Measurements from ENCODE around the gene FTCD.
"Not testable (repeated sequence)": the region's sequence is repeated elsewhere in the genome, so short reads cannot be mapped to it uniquely, and the experiment has no call there.

FTCD gene, protein sequence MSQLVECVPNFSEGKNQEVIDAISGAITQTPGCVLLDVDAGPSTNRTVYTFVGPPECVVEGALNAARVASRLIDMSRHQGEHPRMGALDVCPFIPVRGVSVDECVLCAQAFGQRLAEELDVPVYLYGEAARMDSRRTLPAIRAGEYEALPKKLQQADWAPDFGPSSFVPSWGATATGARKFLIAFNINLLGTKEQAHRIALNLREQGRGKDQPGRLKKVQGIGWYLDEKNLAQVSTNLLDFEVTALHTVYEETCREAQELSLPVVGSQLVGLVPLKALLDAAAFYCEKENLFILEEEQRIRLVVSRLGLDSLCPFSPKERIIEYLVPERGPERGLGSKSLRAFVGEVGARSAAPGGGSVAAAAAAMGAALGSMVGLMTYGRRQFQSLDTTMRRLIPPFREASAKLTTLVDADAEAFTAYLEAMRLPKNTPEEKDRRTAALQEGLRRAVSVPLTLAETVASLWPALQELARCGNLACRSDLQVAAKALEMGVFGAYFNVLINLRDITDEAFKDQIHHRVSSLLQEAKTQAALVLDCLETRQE

DNA sequence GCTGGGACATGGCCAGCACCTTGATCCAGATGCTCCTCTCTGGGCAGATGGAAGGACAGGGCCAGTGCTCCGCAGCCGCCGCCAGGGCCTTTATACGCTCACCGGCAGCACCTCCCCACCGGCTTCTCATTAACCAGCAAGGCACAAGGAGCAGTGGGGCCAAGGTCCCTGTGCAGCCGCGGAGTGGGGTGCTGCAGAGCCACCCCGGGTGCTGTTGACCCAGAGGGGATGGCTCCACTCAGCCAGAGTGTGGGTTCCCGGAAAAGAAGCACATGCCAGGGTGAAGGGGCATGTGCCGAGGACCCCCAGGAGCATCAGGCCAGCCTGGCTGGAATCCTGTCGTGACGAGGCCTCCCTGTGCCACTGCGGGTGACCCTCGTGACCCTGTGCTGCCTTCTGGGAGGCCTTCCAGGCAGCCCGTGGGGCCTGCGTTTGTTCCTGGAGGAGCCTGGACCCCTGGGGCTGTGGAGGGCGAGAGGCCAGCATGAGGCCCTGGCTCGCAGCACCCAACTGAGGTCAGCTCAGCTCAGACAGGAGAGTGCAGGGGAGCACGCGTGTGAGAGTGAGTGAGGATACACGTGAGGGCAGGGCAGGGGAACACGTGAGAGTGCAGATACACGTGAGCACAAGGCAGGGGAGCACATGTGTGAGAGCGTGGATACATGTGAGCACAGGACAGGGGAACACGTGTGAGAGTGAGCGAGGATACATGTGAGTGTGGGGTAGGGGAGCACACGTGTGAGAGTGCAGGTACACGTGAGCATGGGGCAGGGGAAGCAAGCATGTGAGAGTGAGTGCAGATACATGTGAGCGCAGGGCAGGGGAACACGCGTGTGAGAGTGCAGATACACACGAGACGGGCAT is at the start of gene FTCD:
FTCD (minus strand) TSS at position 66 of the 864 bp plus-strand sequence; CDS start at position 10, 56 bp downstream.
- DNase-seq (ENCODE audit: low read depth in 4 of 4, low spot score in 1 of 4) = no peak

DNA sequence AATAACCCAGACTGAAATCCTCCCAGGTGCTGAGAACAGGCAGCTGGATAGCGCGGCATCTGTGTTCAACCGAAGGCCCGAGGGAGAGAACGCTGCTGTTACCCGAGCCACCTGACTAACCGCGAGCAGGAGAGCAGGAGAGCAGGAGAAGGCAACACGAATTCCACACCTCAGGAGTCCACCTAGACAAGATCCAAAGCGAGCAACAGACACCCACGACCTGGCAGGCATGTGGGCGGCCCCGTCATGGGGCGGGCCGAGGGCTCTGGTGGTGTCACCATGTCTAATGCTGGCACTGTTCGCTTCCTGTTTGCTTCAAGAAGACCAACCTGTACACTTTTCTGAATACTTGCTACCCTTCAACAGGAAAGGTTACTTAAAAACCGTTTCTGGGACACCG is 49.8 kb upstream of the FTCD start:
- no peak for DNase-seq (ENCODE audit: low read depth in 4 of 4, low spot score in 1 of 4)

DNA sequence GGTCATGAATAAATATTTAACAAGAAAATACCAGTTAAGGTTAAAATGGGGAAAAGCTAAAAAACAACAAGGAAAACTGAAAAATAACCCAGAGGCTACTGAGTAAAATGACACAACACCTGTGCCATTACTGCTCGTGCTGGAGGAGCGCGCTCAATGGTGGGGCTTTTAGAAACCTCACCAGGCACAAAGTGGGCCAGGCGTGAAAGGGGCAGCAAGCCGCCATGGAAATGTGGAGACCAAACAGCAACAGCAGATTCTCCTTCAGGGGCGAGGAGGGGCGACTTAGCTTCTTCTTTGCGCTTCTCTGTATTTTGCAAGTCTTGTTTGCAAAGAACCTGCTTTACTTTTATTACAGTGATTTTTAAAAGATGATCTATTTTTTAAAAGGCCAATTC is 47.8 kb upstream of the FTCD start:
- DNase-seq (ENCODE audit: low read depth in 4 of 4, low spot score in 1 of 4) = no peak

DNA sequence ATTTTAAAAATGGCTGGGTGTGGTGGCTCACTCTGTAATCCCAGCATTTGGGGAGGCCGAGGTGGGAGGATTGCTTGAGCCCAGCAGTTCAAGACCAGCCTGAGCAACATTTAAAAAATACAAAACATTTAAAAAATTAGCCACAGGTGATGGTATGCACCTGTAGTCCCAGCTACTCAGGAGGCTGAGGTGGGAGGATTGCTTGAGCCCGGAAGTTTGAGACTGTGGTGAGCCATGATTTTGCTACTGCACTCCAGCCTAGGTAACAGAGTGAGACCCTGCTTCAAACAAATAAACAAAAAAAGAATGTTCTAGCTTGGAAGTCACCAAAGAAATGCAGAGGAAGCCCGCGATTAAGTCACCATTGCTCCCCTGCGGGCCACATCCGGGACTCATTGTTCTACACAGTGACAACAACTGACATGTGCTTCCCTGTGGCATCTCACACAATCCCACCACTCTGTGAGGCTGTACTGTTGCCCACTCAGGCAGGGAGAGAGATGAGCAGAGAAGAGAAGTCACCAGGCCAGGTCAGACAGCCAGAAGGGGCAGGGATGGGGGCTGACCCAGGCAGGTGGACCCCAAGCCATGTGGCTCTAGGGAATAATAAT is 47.3 kb upstream of the FTCD start:
- DNase-seq (ENCODE audit: low read depth in 4 of 4, low spot score in 1 of 4) = no peak

DNA sequence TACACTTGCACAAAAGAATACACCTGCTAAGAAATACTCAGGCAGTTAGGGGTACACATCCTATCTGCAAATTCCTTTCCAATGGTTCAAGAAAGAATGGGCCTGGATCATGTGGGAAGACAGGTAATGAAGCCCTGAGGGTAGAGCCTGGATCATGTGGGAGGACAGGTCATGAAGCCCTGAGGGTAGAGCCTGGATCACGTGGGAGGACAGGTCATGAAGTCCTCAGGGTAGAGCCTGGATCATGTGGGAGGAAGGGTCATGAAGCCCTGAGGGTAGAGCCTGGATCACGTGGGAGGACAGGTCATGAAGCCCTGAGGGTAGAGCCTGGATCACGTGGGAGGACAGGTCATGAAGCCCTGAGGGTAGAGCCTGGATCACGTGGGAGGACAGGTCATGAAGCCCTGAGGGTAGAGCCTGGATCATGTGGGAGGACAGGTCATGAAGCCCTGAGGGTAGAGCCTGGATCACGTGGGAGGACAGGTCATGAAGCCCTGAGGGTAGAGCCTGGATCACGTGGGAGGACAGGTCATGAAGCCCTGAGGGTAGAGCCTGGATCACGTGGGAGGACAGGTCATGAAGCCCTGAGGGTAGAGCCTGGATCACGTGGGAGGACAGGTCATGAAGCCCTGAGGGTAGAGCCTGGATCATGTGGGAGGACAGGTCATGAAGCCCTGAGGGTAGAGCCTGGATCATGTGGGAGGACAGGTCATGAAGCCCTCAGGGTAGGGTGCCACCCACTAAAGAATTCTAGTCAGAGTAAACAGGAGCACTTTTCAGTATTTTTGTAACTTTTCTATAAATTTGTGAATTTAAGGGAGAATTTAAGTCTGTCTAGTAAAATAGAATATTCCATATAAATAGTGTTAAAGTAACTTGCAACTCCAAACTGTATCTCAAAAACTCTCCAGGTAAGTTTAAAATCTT is 45.8 kb upstream of the FTCD start:
- not testable (repeated sequence) for DNase-seq (ENCODE audit: low read depth in 4 of 4, low spot score in 1 of 4)

DNA sequence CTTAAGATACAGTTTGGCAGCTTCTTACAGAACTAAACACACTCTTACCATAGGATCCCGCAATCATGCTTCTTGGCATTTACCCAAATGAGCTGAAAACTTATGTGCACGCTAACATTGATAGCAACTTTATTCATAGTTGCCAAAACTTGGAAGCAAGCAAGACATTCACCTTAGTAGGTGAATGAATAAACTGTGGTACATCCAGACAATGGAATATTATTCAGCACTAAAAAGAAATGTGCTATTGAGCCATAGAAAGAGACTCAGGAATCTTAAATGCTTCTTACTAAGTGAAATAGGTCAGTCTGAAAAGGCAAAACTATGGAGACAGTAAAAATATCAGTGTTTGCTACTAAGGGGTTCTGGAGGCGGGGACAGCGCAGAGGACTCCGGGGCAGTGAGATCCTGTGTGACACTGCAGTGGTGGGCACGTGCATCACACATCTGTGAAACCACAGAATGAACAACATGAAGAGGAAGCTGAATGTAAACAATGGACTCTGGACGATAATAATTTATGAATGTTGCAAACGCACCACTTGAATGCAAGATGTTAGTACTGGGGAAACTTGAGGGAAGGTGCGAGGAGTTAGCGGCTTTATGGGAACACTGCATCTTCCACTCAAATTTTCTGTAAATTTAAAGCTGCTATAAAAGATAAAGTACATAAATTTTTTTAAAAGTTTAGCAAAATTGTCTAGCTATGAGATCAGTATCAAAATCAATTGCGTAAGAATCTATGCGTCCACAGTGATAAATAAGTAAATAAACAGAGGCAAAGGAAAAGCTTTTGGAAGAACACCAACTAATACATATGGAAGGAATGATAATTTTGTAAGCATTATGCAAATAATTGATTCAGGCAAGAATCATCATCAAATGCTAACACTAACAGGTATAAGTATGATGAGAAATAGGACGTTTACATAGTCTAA is 44.3 kb upstream of the FTCD start:
- DNase-seq (ENCODE audit: low read depth in 4 of 4, low spot score in 1 of 4) = no peak

DNA sequence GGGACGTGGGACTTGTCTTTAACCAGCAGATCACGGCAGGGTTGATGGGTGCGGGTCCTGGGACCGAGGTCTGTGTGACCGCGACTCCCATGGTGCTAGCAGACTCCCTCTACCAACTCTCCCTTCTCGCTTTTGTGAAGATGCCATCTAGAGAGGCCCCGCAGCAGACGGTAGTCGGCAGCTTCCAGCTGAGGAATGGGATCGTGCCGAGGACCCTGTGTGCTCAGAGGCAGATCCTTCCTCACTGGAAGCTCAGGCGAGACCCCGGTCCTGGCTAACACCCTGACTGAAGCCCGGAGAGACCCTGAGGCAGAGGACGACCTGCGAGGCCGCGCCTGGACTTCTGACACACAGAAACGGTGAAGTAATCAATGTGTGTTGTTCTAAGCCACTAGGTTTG is 41.4 kb upstream of the FTCD start:
- DNase-seq (ENCODE audit: low read depth in 4 of 4, low spot score in 1 of 4) = no peak

DNA sequence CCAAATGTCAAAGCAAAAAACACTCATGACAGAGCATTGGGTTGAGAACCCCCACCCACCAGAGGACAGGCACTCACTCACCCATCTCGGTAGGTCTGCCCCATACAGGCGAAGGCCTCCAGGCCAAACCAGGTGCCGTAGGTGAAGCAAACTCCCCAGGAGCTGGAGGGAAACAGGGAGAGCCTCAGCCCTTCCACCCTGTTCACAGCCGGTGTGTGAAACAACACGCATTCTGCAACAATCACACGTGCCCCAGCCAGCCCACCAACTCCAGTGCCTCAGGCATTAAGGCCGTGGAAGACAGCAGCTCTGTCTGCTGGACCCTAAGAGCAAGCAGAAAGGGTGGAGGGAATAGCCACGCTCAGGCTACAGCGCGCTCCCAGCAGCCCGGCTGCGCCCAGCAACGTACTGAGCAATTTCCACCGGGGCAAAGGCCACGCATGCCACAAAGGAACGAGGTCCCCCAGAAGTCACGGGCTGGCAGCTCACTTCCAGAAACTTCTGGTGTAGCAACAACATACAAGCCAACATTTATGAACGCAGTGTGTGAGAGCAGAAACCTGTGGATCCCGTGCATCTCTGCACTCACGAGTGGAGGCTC is 40.3 kb upstream of the FTCD start:
- no peak for DNase-seq (ENCODE audit: low read depth in 4 of 4, low spot score in 1 of 4)

DNA sequence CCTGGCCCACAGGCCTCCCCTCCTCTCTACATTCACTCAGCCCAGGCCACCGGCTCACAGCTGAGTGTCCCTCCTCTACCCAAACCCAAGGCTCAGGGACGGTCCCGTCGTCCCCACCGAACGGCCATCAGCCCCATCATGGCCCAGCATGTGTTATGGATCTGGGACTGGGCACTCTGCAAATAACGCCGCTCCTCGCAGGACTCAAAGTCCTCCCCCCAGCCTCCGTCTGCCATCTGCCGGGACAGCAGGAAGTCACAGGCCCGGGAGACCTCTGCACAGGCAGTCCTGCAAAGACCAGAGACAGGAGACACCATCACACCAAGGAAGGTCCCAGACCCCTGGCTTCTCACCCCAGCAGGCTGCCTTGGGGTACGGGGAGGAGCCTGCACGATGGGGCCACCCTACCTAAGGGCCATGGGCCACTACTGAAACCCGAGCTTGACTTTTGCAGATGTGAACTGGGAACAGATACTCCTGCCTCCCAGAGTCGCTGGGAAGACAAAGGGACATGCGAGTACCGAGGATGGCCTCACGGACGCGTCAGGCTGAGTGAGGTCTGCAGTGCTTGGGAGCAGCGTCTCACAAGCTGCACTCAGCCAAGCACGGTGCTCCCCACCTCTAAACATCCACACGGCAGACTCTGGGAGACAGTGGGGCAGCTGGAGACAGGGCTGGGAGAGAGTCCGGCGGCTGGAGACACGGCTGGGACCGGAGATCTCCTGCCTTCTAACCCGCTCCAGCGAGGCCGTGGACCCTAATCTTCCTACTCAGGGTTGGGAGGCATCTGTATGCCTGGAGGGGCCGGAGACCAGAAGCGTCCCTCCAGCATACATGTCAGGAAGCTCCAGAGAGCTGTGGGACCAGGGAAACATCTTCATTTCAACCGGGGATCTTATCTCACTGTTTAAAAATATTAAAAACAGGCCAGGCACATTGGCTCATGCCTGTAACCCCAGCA is 39.3 kb upstream of the FTCD start:
- DNase-seq (ENCODE audit: low read depth in 4 of 4, low spot score in 1 of 4) = no peak

DNA sequence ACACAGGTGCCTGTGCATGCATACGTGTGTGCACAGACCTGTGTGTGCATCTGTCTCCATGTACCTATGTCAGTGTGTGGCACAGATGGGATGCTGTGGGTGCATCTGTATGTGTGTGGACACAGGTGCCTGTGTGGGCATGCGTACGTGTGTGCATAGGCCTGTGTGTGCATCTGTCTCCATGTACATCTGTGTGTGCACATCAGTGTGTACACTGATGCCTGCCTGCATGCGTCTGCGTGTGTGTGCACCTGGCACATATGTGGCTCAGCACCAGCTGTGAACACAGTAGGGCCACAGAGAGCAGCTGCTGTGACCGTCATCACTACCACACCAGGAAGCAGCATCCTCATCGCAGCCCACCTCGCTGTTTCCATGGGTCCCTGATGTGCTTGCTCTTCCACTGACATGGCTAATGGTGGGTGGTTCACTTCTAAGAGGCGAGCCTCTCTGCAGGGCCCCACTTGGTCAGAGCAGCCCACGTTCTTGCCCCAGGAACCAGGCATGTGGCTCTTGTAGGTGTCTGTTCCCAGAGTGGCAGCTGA is 38.5 kb upstream of the FTCD start:
- DNase-seq (ENCODE audit: low read depth in 4 of 4, low spot score in 1 of 4) = no peak

DNA sequence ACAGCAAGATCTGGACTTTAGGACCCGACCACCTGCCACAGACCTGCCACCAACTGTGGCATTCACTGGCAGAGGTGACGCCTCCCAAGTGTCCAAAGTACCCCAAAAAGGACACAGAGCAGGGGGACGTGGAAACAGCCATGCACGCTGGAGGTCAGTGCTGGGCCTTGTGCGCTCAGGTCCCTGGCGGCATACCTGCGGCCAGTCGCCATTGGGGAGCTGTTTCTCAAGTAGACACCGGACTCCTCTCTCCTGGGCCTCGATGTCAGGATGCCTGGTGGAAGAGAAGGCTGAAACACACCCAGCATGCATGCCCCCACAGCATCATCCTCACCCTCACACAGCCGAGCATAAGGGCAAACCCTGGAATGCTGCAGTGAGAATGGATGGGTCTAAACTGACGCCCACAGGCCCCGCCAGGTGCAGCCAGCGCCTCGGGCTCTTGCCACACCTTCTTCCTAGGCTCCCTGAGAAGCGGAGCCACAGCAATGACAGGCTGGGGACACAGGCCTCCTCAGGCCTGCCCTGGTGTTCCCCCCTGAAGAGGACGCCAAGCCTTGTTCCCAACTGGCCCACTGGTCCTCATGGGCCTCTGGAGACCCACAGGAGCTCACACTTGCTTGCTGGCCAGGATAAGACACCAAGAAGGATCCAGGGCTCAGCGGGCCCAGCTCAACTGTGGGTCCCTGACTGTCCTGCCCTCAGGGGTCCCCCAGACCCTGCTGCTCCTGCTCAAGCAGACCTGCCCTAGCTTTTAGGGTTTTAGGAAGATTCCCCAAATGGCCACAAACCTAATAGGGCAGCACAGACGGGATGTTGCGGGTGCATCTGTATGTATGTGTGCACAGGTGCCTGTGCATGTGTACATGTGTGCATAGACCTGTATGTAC is 36.6 kb upstream of the FTCD start:
- DNase-seq (ENCODE audit: low read depth in 4 of 4, low spot score in 1 of 4) = no peak

DNA sequence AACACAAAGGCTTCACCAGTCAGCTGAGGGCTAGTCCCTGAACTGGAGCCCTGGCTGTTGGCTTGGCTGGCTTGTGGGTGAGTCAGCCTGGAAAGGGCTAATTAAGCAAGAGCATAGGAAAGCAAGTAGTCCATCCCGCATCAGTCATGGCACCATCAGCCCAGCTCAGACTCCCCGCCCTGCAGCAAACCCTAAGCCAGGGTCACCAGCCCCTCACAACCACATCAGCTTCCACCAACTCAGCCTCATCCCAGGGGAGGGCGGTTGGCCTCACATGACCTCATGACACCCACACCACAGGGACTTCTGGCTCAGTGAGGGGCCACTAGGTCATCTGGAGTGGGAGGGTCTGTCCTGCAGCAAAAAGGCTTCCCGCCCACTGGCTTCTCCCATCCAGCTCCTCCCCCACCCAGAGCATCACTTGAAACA is 35.9 kb upstream of the FTCD start:
- no peak for DNase-seq (ENCODE audit: low read depth in 4 of 4, low spot score in 1 of 4)

DNA sequence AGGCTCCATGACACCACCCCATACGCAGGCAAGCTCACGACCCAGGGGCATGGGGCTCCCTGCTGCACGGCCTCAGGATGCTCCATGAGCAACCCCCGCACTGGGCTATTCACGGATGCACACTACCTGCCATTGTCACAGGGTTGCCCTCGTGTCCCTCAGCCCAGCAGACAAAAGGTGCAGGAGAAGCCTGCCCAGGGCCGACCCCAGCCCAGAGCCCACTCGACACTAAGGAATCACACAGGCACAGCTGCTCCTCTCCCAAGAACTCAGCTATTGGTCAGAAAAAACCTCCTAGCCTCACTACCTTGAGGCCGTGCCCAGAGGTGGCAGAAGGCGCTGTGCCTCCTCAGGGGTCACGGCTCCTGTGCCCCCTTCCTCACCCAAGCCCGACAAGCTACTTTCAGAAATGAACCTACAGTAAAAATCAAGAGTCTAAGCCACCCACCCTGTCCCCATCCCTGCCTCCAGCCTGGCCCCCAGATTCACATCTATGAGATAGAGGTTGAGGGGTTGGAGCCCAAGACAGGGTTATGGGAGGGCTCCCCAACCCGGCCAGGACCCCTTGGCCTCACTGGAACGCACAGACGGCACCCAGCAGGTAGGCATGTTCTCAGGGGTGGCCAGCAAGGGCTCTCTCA is 35.2 kb upstream of the FTCD start:
- DNase-seq (ENCODE audit: low read depth in 4 of 4, low spot score in 1 of 4) = no peak

DNA sequence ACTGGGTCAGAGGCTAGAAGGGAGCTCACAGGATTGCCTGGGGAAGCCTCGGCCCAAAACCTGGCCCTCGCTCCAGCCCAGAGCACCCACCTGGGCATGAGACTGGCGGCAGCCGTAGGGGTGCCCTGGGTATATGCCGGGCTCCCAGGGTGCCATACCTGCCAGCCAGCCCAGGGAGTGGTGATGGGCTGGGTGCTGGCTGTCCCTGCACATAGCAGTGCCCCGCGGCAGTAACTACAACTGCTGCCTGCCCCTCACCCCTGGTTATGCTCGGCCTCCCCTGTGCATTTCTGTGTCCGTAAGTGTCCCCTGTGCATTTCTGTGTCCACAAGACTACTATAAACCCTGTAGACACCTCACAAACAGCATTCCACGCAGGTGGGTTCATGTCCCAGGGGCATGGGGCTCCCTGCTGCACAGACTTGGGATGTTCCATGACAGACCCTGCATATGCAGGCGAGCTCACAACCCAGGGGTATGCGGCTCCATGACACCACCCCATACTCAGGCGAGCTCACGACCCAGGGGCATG is 34.6 kb upstream of the FTCD start:
- no peak for DNase-seq (ENCODE audit: low read depth in 4 of 4, low spot score in 1 of 4)

DNA sequence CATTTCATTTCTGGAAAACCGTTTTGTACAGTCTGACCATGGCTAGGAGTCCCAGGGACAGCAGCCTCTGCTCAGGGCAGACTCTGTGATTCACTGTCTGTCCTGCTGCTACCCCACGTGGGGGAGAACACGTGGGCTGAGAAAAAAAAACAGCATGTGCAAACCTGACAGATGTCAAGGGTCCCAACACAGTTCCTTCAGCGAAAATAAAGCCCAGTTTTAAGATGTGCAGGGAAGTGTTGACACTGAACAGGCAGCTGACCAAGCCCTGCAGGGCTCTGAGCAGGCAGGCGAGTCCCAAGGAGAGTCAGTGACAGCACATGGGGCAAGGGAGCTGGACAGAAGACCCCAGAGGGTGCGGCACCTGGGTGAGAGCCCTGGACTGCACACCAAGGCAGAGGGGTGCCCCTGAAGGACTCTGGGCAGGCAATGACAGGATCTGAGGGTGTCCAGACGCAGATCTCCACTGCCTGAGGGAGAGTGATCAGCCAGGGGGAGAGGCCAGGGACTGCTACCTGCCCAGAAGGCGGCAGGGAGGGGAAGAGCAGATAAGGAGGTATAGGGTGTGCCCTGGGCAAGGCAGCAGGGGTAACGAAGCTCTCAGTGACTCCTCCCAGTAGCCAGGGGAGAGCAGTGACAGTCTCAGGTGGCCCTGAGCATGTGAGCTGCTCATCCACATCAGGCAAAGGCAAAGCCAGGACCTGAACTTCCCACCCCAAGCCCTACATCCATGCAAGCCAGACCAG is 34.0 kb upstream of the FTCD start:
- no peak for DNase-seq (ENCODE audit: low read depth in 4 of 4, low spot score in 1 of 4)
